ENCODE measurements around the gene CSTF3.

- TF ChIP-seq CTCF (IDR thresholded peaks at IDR 0.05) (no peak), POLR2A (IDR thresholded peaks at IDR 0.05) (no peak)
Observed at GRCh38 chr11:33068611-33069340, 92.5 kb downstream of the CSTF3 start.

All from upper lobe of left lung (tissue), 4 donors.